Left cardiac atrium (tissue), 4 donors: ENCODE results near the gene C10orf90. TPM values are rescaled to one million over a fixed set of nuclear protein-coding genes. Genes with fewer than 3 reads are reported as not detected.
"Not testable (repeated sequence)": the region's sequence is repeated elsewhere in the genome, so short reads cannot be mapped to it uniquely, and the experiment has no call there.

Experiments used
- ATAC-seq, 2 donors: fragments of 200-7000 bp; cut with Tn5 transposase; one replicate each; pipeline ENCODE4 v1.9.1; 2020; ENCODE audit warnings: mild to moderate bottlenecking in 2 of 2, moderate library complexity in 2 of 2
- DNase-seq: peaks from one replicate; pipeline ENCODE4 v3.0.0-alpha.2; 2020
- intact Hi-C, 2 donors: fragments of 100-400 bp; cut with DNase I; formaldehyde crosslinking; loops; one replicate each; pipeline versions ENCODE4 v1.14.1 to v1.15.1; 2022 to 2023
- total RNA-seq, 2 donors: library from RNA; stranded (reverse); fragmentation: NEBNext Ultra II Directional; extraction: Animal tissue kit (Norgen Biotek cat#: 25700); gene quantifications; one replicate each; pipeline ENCODE4 v1.2.1, GENCODE V29; 2021
- donor health status: DM: no; HTN: yes; CAD: no.
- donor health status: DM: no; HTN: yes; CAD: no; lungs with severe emphysema.
- donor health status: DM: yes; HTN: yes; CAD: no.
- donor health status: Dilated cardiomyopathy.

Gene C10orf90
- total RNA-seq, 2 donors from 2014 or later: 0.15 to 0.31 TPM

DNA sequence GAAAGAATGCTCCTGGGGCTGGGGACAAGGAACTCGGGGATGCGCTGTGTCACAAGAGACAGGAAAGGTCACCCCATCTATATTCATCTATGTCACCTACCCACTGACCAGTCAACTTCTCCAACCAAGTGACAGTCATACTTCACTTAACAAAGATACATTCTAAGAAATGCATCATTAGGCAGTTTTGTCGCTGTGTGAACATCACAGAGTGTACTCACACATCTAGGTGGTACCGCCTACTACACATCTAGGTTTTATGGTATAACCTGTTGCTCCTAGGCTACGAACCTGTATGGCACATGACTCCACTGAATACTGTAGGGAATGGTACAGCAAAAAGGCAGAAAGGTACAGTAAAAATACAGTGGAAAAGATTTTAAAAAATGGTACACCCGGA is 278.4 kb downstream of the C10orf90 start:
- no peak for ATAC-seq
- no peak for DNase-seq
- intact Hi-C loops: no loop called here

GRCh38 chr10:126391192-126391885 is 279.2 kb downstream of the C10orf90 start:
- no peak for DNase-seq
- intact Hi-C loops: no loop called here
- ATAC-seq: peak in 1 of 2 donors; percentile 53

DNA sequence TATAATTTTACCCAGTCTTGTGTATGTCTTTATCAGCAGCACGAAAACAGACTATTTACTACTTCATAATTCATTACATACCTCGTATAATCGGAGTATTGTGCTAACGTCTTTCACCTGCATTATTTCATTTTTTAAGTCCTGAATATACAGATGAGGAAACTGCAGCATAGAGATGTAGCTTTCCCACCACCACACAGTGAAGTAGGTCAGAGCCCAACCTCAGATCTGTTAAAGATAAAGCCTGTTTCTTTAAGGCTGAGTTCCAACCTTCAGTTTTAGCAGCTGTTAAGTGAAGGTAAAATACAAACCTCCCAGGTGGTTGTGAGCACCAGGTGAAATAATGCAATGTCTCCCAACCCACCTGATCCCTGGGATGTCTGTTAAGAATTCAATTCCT is 280.2 kb downstream of the C10orf90 start:
- no peak for ATAC-seq

GRCh38 chr10:126387931-126388911 is 282.3 kb downstream of the C10orf90 start, which contains the start of gene ADAM12:
Gene ADAM12, minus strand, starts transcription at chr10:126388477. Its CDS starts 332 bp downstream, at chr10:126388145.
- DNase-seq: peak; percentile 59
- ATAC-seq: peak; percentile 66 to 73
- intact Hi-C loops: loop anchor here (5.0 to 10.0 kb wide), 3 partner anchors 117 to 406 kb away; no protein-coding TSS in a partner anchor

More for the DNA sequence above, 280.2 kb downstream of the C10orf90 start:
- intact Hi-C loops: no loop called here
- DNase-seq: no peak

DNA sequence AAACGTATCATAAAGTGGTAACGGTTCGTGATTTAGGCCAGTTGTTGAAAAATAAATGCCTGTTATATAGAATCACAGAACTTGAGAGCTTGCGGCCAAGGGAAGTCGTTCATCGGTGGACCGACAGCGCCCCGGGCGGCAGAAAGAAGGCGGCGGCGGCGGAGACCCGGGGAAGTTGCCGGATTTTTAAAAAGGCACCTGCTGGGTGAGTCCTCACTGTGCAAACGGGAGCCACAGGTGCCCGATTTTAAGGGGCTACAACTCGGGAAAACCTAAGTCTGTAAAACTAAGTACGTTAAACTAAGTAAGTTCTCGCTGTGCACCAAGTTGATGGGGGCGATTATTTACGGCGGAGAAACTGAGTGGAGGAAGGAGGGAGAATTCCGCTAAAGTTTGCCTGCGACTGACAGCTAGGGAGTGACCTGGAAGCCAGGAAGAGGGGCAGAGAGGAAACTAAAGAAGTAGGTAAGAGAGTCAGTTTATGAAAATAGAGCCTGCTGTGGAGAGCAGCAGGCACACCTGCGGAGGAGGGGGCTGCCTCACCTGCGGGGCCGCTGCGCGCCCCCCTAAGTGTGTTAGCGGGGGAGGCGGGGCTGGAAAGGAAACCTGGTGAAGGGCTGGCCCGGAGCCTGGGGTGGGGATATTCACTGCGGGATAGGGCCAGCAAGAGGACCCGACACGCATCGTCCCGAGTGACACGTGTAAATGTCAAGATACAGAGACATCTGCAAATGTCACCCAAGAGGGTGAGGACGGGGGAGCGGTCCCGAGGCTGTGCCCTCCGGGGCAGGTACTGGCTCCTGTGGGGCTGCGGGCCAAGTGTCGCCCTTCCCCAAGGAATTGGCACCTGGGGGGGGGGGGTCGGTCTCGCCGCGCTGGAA is 283.2 kb downstream of the C10orf90 start:
- intact Hi-C loops: loop anchor here (5.0 to 10.0 kb wide), 3 partner anchors 118 to 405 kb away; no protein-coding TSS in a partner anchor
- DNase-seq: peak; percentile 63
- peak; percentile 56 to 64 for ATAC-seq

- intact Hi-C loops: loop anchor here (10.0 kb wide), 2 partner anchors 120 to 400 kb away; no protein-coding TSS in a partner anchor
- DNase-seq (no peak), ATAC-seq (no peak)
Measured at GRCh38 chr10:126384269-126384873, 286.1 kb downstream of the C10orf90 start.

- DNase-seq: no peak
- no peak for ATAC-seq
- intact Hi-C loops: loop anchor here (10.0 kb wide), 2 partner anchors 124 to 396 kb away; no protein-coding TSS in a partner anchor
Measured at GRCh38 chr10:126380352-126381076, 290.0 kb downstream of the C10orf90 start.

DNA sequence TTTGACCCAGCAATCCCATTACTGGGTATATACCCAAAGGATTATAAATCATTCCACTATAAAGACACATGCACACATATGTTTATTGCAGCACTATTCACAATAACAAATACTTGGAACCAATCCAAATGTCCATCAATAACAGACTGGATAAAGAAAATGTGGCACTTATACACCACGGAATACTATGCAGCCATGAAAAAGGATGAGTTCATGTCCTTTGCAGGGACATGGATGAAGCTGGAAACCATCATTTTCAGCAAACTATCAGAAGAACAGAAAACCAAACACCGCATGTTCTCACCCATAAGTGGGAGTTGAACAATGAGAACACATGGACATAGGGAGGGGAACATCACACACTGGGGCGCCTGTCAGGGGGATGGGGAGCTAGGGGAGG is 291.3 kb downstream of the C10orf90 start:
- ATAC-seq, DNase-seq, intact Hi-C loops: not testable (repeated sequence)

- ATAC-seq: no peak
- no peak for DNase-seq
- intact Hi-C loops: no loop called here
Measured at GRCh38 chr10:126376956-126377355, 293.5 kb downstream of the C10orf90 start.

- intact Hi-C loops: no loop called here
- ATAC-seq (no peak), DNase-seq (no peak)
Measured at GRCh38 chr10:126375926-126376554, 294.5 kb downstream of the C10orf90 start.

DNA sequence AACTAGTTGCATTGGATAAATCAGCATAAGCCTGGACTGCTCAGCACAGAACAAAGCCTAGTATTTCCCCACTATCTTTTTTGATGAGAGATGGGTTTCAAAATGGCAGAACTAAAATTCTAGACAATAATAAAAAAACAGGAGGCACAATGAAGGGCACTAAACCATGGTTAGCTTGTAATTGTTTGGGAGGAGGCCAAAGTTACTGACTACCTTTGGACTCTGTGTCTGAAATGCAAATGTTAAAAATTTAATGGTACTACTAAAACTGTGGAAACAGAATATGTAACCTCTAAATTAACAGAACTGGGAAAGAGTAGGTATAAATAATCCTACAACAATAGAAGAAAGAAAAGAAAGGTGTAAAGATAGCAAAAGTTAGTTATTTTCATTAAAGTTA is 295.2 kb downstream of the C10orf90 start:
- intact Hi-C loops: no loop called here
- DNase-seq (no peak), ATAC-seq (no peak)

Other genes starting within 250 kb of the C10orf90 start
- gene DOCK1, start 234.7 kb upstream of the C10orf90 start, total RNA-seq: 10 to 100 TPM; 19.5 to 27.3 TPM